Suprapubic skin (tissue), 4 donors: ENCODE measurements around the gene ARHGAP19. TPM values are rescaled to one million over a fixed set of nuclear protein-coding genes. Genes with fewer than 3 reads are reported as not detected.
A peak's percentile ranks its signal among the peaks of the same experiment; 100 is the strongest.

ENCODE experiments used
- DNase-seq, 2 donors: peaks; one replicate each; pipeline ENCODE4 v3.0.0-alpha.2; 2019; ENCODE audit warnings: low spot score in 2 of 2
- H3K27ac ChIP-seq: fragments of 200-600 bp; sonication (generic); one replicate; pipeline ENCODE4 v1.5.1; 2019
- H3K27me3 ChIP-seq: fragments of 200-600 bp; sonication (generic); one replicate; pipeline ENCODE4 v1.5.1; 2019
- H3K36me3 ChIP-seq: fragments of 200-600 bp; sonication (generic); one replicate; pipeline ENCODE4 v1.5.1; 2019
- H3K4me1 ChIP-seq: fragments of 200-600 bp; sonication (generic); one replicate; pipeline ENCODE4 v1.5.1; 2019
- H3K4me3 ChIP-seq: fragments of 200-600 bp; sonication (generic); one replicate; pipeline ENCODE4 v1.5.1; 2019; ENCODE audit warnings: mild to moderate bottlenecking
- H3K9me3 ChIP-seq: fragments of 200-600 bp; sonication (generic); one replicate; pipeline ENCODE4 v1.5.1; 2019
- EP300 ChIP-seq: sonication (generic); formaldehyde crosslinking; IDR thresholded peaks from one replicate; pipeline ENCODE4 v1.6.1; 2017; ENCODE audit warnings: antibody characterized with exemption
- POLR2A ChIP-seq, 2 donors: fragments of 450-650 bp; IDR thresholded peaks; one replicate each; pipeline ENCODE4 v1.6.1; 2017; ENCODE audit warnings: antibody characterized with exemption in 2 of 2, mild to moderate bottlenecking in 2 of 2, moderate library complexity in 2 of 2
- POLR2AphosphoS5 ChIP-seq, 3 donors: sonication (generic); formaldehyde crosslinking; IDR thresholded peaks; one replicate each; pipeline ENCODE4 v1.6.1; 2017; ENCODE audit warnings: antibody characterized with exemption in 3 of 3
- WGBS: methylation state at CpG from one replicate; pipeline ENCODE4 v1.1.5; 2018; 5-methylcytosine and 5-hydroxymethylcytosine counted together
- total RNA-seq, 4 donors: library from RNA; depleted of rRNA; stranded (reverse); fragments of >200 nt; gene quantifications; one replicate each; pipeline ENCODE4 v1.1.0, GENCODE V29; 2016
- TF ChIP-seq, protein P1 (sequence below), 2 donors: fragments of 200-600 bp in 1 of 2; fragments of 450-650 bp in 1 of 2; sonication (generic) in 1 of 2; IDR thresholded peaks; one replicate each; pipeline ENCODE4 v1.5.1; 2016 to 2019; ENCODE audit warnings: antibody characterized with exemption in 2 of 2, mild to moderate bottlenecking in 1 of 2, moderate library complexity in 1 of 2

The ARHGAP19 gene
- total RNA-seq, 4 donors from 2014 or later, result 8.0 to 12.8 (median 11.2) TPM

DNA sequence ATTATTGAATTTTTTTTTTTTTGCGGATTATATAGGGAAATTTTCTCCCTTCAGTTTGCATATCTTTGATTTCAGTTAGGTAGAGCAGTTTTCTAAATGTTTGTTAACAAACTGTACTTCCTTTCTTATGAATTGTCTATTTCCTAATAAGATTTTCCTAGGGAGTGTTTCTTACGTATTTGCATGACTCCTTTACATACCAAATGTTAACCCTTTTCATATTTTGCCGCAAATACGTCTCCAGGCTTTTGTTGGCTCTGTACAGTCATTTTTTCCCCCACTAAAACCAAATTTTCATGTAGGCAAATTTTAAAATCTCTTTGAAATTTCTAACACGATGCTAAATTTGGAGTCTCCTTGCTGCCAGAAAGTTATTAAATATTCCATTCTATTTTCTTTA is 44.0 kb upstream of the ARHGAP19 start:
- Histone ChIP-seq H3K27me3 (no peaks in the 10 kb centered on the region), H3K36me3 (no peaks in the 10 kb centered on the region), H3K4me3 (no peak overlapping the region), H3K4me1 (peaks cover 51% of the 10 kb centered on the region), H3K27ac (peak overlapping the region; percentile 98), H3K9me3 (no peaks in the 10 kb centered on the region)
- no peak for DNase-seq
- WGBS, result 24% methylated on average over 5 of the region's 5 CpGs
- no peak for TF ChIP-seq POLR2A (IDR thresholded peaks at IDR 0.05)
- TF ChIP-seq POLR2AphosphoS5 (IDR thresholded peaks at IDR 0.05), result no peak
- TF ChIP-seq, protein P1, sequence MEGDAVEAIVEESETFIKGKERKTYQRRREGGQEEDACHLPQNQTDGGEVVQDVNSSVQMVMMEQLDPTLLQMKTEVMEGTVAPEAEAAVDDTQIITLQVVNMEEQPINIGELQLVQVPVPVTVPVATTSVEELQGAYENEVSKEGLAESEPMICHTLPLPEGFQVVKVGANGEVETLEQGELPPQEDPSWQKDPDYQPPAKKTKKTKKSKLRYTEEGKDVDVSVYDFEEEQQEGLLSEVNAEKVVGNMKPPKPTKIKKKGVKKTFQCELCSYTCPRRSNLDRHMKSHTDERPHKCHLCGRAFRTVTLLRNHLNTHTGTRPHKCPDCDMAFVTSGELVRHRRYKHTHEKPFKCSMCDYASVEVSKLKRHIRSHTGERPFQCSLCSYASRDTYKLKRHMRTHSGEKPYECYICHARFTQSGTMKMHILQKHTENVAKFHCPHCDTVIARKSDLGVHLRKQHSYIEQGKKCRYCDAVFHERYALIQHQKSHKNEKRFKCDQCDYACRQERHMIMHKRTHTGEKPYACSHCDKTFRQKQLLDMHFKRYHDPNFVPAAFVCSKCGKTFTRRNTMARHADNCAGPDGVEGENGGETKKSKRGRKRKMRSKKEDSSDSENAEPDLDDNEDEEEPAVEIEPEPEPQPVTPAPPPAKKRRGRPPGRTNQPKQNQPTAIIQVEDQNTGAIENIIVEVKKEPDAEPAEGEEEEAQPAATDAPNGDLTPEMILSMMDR (IDR thresholded peaks at IDR 0.05), result no peak
- TF ChIP-seq EP300, result no peak

DNA sequence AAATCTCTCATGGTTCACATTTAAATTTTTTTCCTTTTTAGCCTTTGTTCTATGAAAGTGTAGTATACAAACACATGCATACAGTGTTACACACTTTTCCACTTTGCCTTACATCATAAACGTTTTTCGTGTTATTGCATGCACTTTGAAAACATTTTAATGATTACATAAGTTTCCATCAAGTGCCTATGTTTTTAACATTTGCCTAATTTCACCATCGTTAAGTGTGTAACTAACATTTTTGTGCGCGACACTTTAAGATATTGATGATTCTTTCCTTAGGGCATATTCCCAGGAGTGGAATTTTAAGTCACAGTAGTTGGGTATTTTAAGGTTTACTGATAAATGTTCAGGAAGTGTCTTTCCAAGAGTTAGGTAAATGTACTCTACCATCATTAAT is 43.6 kb upstream of the ARHGAP19 start:
- Histone ChIP-seq H3K4me3 (no peak overlapping the region), H3K9me3 (no peaks in the 10 kb centered on the region), H3K36me3 (no peaks in the 10 kb centered on the region), H3K4me1 (peaks cover 55% of the 10 kb centered on the region), H3K27ac (peak overlapping the region; percentile 98), H3K27me3 (no peaks in the 10 kb centered on the region)
- no peak for DNase-seq
- WGBS, result 25% methylated on average over 5 of the region's 5 CpGs
- TF ChIP-seq, protein P1 (IDR thresholded peaks at IDR 0.05), result no peak
- no peak for TF ChIP-seq EP300
- no peak for TF ChIP-seq POLR2A (IDR thresholded peaks at IDR 0.05)
- TF ChIP-seq POLR2AphosphoS5 (IDR thresholded peaks at IDR 0.05), result no peak

DNA sequence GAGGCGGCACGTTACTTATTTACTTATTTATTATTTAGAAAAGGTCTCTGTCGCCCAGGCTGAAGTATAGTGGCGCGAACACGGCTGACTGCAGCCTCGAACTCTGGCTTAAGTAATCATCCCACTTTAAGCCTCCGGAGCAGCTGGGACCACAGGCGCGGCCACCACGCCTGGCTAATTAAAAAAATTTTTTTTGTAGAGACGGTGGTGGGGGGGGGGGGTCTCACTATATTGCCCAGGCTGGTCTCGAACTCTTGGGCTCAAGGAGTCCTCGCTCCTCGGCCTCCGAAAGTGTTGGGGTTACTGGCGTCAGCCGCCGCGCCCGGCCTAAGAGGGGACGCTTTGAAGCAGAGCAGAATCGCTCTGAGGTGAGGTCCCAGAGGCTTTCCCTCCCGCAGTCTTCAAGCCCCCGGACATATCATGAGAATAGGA is 42.8 kb upstream of the ARHGAP19 start:
- TF ChIP-seq POLR2AphosphoS5 (IDR thresholded peaks at IDR 0.05), result no peak
- no peak for TF ChIP-seq POLR2A (IDR thresholded peaks at IDR 0.05)
- TF ChIP-seq, protein P1 (IDR thresholded peaks at IDR 0.05), result no peak
- TF ChIP-seq EP300, result no peak
- 7% methylated on average over 25 of the region's 25 CpGs for WGBS
- Histone ChIP-seq H3K36me3 (peaks cover 2% of the 10 kb centered on the region), H3K27me3 (no peaks in the 10 kb centered on the region), H3K4me3 (peak overlapping the region; percentile 90), H3K27ac (peak overlapping the region; percentile 98), H3K4me1 (peaks cover 63% of the 10 kb centered on the region), H3K9me3 (no peaks in the 10 kb centered on the region)
- peak in 1 of 2 donors; percentile 67 for DNase-seq

DNA sequence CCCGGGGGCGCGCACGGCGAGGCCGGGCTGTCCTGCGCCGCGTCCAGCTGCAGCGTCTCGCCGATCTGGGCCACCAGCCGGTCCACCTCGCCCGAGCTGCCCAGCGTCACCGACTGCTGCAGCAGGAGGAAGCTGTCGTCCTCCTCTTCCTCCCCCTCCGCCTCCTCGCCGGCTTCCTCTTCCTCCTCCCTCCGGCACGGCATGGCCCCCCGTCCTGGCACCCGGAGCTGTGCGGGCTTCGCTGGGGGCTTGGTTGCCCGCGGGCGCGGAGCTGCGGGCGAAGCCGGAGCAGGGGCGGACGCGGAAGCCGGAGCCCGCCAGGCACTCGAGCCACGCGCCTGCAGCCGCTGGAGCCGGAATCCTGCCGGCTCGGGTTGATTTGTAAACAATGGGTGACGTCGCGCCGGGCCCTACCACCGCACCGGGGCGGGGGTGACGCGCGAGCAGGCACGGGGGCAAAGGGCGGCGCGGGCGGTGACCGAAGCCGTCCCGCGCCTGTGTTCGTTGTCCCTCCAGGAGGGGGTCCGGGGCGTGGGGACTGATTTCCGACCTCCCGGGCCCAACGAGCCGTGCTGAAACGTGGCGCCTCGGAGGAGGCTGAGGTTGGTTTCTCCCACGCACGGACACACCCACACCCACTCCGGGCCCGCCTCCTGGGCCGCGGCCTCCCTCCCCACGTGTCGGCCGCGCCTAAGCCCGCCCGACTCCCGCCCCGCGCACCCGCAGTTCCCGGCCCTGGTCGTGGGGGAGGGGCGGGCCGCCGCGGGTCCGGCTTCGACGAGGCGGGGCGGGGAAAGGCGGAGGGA is 42.1 kb upstream of the ARHGAP19 start, which contains the start of gene FRAT2:
TSS of gene FRAT2 (minus strand) at position 360 of the 806 bp plus-strand sequence. CDS start at position 203, 157 bp downstream.
- H3K4me1 ChIP-seq, result peaks cover 68% of the 10 kb centered on the region
- H3K27ac ChIP-seq, result peak within 1 kb of the TSS; percentile 98
- DNase-seq, result peak; percentile 93 to 96
- H3K27me3 ChIP-seq, result no peaks in the 10 kb centered on the region
- TF ChIP-seq POLR2AphosphoS5 (IDR thresholded peaks at IDR 0.05), result peak in 2 of 3 donors; percentile 85 to 92
- TF ChIP-seq, protein P1 (IDR thresholded peaks at IDR 0.05), result no peak
- TF ChIP-seq EP300, result no peak
- peak in 1 of 2 donors; percentile 61 for TF ChIP-seq POLR2A (IDR thresholded peaks at IDR 0.05)
- H3K36me3 ChIP-seq, result peaks cover 3% of the 10 kb centered on the region
- WGBS, result under 1% methylated on average over 46 of the region's 103 CpGs
- H3K4me3 ChIP-seq, result peak within 1 kb of the TSS; percentile 90
- H3K9me3 ChIP-seq, result no peaks in the 10 kb centered on the region

DNA sequence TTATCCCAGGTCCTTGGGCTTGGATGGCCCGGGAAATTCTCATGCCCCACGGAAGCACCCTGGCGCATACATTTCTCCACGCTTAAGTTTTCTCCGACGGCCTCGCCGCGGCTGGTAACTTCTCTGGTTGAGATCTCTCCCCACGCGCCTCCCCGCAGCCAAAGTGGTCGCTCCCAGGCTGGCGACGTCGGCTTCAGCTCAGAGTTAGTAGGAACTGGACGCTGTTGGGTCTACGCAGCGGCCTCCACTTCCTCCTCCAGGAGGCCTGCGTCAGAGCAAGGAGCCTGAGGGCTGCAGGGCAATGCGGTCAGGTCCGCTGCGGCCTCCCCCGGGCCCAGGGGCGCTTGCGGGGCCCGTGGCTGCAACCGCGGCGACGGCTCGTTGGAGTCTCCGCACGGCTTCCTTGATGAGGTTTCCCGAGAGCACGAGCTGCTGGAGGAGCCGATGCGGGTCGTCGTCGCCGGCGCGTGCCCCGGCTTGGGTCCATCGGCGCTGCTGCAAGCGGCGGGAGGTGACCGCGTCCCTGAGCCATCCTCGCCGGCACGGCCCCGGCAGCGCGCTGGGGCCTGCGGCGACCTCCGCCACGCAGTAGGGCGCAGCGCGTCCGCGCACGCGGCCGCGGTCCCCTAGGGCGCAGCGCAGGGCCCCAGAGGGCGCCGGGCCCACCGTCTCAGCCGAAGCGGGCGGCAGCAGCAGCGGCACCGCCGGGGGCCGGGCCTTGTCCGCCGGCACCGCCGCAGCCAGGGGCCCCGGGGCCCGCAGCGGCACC is 41.3 kb upstream of the ARHGAP19 start:
- WGBS, result 0% methylated on average over 31 of the region's 89 CpGs
- Histone ChIP-seq H3K27me3 (no peaks in the 10 kb centered on the region), H3K4me1 (peaks cover 68% of the 10 kb centered on the region), H3K9me3 (no peaks in the 10 kb centered on the region), H3K27ac (peak overlapping the region; percentile 98), H3K4me3 (peak overlapping the region; percentile 90), H3K36me3 (peaks cover 10% of the 10 kb centered on the region)
- DNase-seq, result peak; percentile 80 to 85
- TF ChIP-seq POLR2A (IDR thresholded peaks at IDR 0.05) (no peak), POLR2AphosphoS5 (IDR thresholded peaks at IDR 0.05) (no peak), EP300 (no peak)
- TF ChIP-seq, protein P1 (IDR thresholded peaks at IDR 0.05), result no peak
